Fibroblast of pulmonary artery (primary cell): ENCODE measurements around the gene AIP.

Source experiments
- DNase-seq: peaks from one replicate; pipeline ENCODE4 v3.0.0-alpha.2; 2010; ENCODE audit warnings: low read depth
- H3K4me3 ChIP-seq: replicated peaks from 2 replicates; pipeline ENCODE4 v1.5.1; 2011; ENCODE audit warnings: low read depth, mild to moderate bottlenecking, control low read depth, low read length, moderate library complexity
- CTCF ChIP-seq: IDR thresholded peaks from 2 replicates; pipeline ENCODE4 v1.5.1; 2011; ENCODE audit warnings: mild to moderate bottlenecking, control low read depth, low read length, inconsistent platforms; ENCODE audit errors: missing control alignments

AIP gene

GRCh38 chr11:67492069-67492727, 9.4 kb downstream of the AIP start:
- H3K4me3 ChIP-seq: no peak overlapping the region
- TF ChIP-seq CTCF: no peak
- no peak for DNase-seq

- H3K4me3 ChIP-seq: no peak overlapping the region
- TF ChIP-seq CTCF: no peak
- DNase-seq: no peak
Measured at GRCh38 chr11:67492801-67493547, 10.1 kb downstream of the AIP start.

GRCh38 chr11:67493548-67494370, 10.9 kb downstream of the AIP start:
- TF ChIP-seq CTCF: no peak

GRCh38 chr11:67494371-67495233, 11.8 kb downstream of the AIP start:
- no peak for DNase-seq
- no peak for TF ChIP-seq CTCF
- no peak overlapping the region for H3K4me3 ChIP-seq

More at GRCh38 chr11:67493548-67494370, 10.9 kb downstream of the AIP start:
- H3K4me3 ChIP-seq: no peak overlapping the region
- no peak for DNase-seq

GRCh38 chr11:67495234-67496005, 12.6 kb downstream of the AIP start:
- no peak for DNase-seq
- no peak for TF ChIP-seq CTCF
- H3K4me3 ChIP-seq: no peak overlapping the region

GRCh38 chr11:67496113-67496512, 13.3 kb downstream of the AIP start:
- H3K4me3 ChIP-seq: no peak overlapping the region
- TF ChIP-seq CTCF: no peak
- DNase-seq: no peak
